Transverse colon (tissue), 4 donors: ENCODE data around the gene AP2S1. TPM values are rescaled to one million over a fixed set of nuclear protein-coding genes. Genes with fewer than 3 reads are reported as not detected.

Experiments
- DNase-seq: peaks from one replicate; pipeline ENCODE4 v3.0.0-alpha.2; 2019
- H3K27ac ChIP-seq, 4 donors: fragments of 200-600 bp; sonication (generic); 2 replicates each; pipeline ENCODE4 v1.5.1; 2016 to 2018; ENCODE audit warnings: inconsistent platforms in 4 of 4
- H3K27me3 ChIP-seq: fragments of 200-600 bp; sonication (generic); 2 replicates; pipeline ENCODE4 v1.5.1; 2017; ENCODE audit warnings: inconsistent platforms
- H3K36me3 ChIP-seq, 4 donors: fragments of 200-600 bp; sonication (generic); 2 replicates each; pipeline ENCODE4 v1.5.1; 2017 to 2019; ENCODE audit warnings: inconsistent platforms in 4 of 4
- H3K4me1 ChIP-seq, 4 donors: fragments of 200-600 bp; sonication (generic); 2 replicates each; pipeline ENCODE4 v1.5.1; 2017 to 2020; ENCODE audit warnings: inconsistent platforms in 4 of 4
- H3K4me3 ChIP-seq, 4 donors: fragments of 200-600 bp; sonication (generic); 1 replicate in 1 of 4; 2 replicates in 3 of 4; pipeline versions ENCODE4 v1.5.1 to v1.6.1; 2017 to 2019; ENCODE audit warnings: inconsistent platforms in 4 of 4
- H3K9me3 ChIP-seq, 2 donors: fragments of 200-600 bp; sonication (generic); 2 replicates each; pipeline ENCODE4 v1.5.1; 2017 to 2019; ENCODE audit warnings: inconsistent platforms in 2 of 2
- EP300 ChIP-seq: sonication (generic); formaldehyde crosslinking; IDR thresholded peaks from one replicate; pipeline ENCODE4 v1.6.1; 2017; ENCODE audit warnings: antibody characterized with exemption, low read depth
- POLR2A ChIP-seq: fragments of 450-650 bp; IDR thresholded peaks from one replicate; pipeline ENCODE4 v1.6.1; 2016; ENCODE audit warnings: antibody characterized with exemption, mild to moderate bottlenecking, moderate library complexity
- POLR2AphosphoS5 ChIP-seq, 3 donors: sonication (generic); formaldehyde crosslinking; IDR thresholded peaks; one replicate each; pipeline ENCODE4 v1.6.1; 2016; ENCODE audit warnings: antibody characterized with exemption in 3 of 3
- WGBS, 2 donors: methylation state at CpG; one replicate each; pipeline ENCODE4 v1.1.5; 2018; ENCODE audit warnings: low coverage in 1 of 2; 5-methylcytosine and 5-hydroxymethylcytosine counted together
- in situ Hi-C, 4 donors: fragments of 200-750 bp; cut with MboI; loops; one replicate each; pipeline versions ENCODE4 v1.15.0 to v1.15.1; 2017; ENCODE audit warnings: low sequenced_read_pairs in 3 of 4, low pct_ligation_motif_present in 1 of 4, low pct_unique_long_range_greater_than_20kb in 1 of 4
- intact Hi-C: fragments of 100-400 bp; cut with DNase I; formaldehyde crosslinking; loops from one replicate; pipeline ENCODE4 v1.15.1; 2023; ENCODE audit warnings: low total_unique reads
- total RNA-seq, 4 donors: library from RNA; depleted of rRNA; stranded (reverse); fragments of >200 nt; gene quantifications; one replicate each; pipeline ENCODE4 v1.1.0, GENCODE V29; 2016
- TF ChIP-seq, protein P1 (sequence below), 5 experiments: fragments of 200-600 bp in 3 of 5; fragments of 450-650 bp in 2 of 5; sonication (generic) in 3 of 5; IDR thresholded peaks; 1 replicate in 2 of 5; 2 replicates in 3 of 5; pipeline ENCODE4 v1.5.1; 2016 to 2017; ENCODE audit warnings: antibody characterized with exemption in 5 of 5, inconsistent platforms in 3 of 5, mild to moderate bottlenecking in 2 of 5, moderate library complexity in 1 of 5

Gene AP2S1
- total RNA-seq, 4 donors from 2014 or later, result 50.1 to 96.9 (median 61.2) TPM

- H3K27ac ChIP-seq, result no peak overlapping the region
- intact Hi-C loops, result no loop called here
- no peaks in the 10 kb centered on the region for H3K36me3 ChIP-seq
- TF ChIP-seq, protein P1, sequence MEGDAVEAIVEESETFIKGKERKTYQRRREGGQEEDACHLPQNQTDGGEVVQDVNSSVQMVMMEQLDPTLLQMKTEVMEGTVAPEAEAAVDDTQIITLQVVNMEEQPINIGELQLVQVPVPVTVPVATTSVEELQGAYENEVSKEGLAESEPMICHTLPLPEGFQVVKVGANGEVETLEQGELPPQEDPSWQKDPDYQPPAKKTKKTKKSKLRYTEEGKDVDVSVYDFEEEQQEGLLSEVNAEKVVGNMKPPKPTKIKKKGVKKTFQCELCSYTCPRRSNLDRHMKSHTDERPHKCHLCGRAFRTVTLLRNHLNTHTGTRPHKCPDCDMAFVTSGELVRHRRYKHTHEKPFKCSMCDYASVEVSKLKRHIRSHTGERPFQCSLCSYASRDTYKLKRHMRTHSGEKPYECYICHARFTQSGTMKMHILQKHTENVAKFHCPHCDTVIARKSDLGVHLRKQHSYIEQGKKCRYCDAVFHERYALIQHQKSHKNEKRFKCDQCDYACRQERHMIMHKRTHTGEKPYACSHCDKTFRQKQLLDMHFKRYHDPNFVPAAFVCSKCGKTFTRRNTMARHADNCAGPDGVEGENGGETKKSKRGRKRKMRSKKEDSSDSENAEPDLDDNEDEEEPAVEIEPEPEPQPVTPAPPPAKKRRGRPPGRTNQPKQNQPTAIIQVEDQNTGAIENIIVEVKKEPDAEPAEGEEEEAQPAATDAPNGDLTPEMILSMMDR (IDR thresholded peaks at IDR 0.05), result no peak
- TF ChIP-seq POLR2AphosphoS5 (IDR thresholded peaks at IDR 0.05), result no peak
- TF ChIP-seq POLR2A, result no peak
- no peak for TF ChIP-seq EP300
- H3K9me3 ChIP-seq, result no peaks in the 10 kb centered on the region
- in situ Hi-C loops, result no loop called here
- H3K4me1 ChIP-seq, result peaks cover 23 to 57% (median 39%) of the 10 kb centered on the region in 4 donors
- no peak overlapping the region for H3K4me3 ChIP-seq
- WGBS, 2 donors, result 87 to 89% methylated on average over 2 to 4 of the region's 4 CpGs
- no peak for DNase-seq
- H3K27me3 ChIP-seq, result no peaks in the 10 kb centered on the region
Observed at GRCh38 chr19:46868025-46868802, 17.6 kb upstream of the AP2S1 start.

GRCh38 chr19:46867170-46867569 is 16.5 kb upstream of the AP2S1 start:
- in situ Hi-C loops, result no loop called here
- Histone ChIP-seq H3K4me3 (no peak overlapping the region), H3K4me1 (peaks cover 30 to 68% (median 49%) of the 10 kb centered on the region in 4 donors), H3K27me3 (no peaks in the 10 kb centered on the region), H3K36me3 (no peaks in the 10 kb centered on the region), H3K27ac (peak overlapping the region in 3 of 4 donors; percentile 2 to 37 (median 25)), H3K9me3 (no peaks in the 10 kb centered on the region)
- no peak for DNase-seq
- intact Hi-C loops, result no loop called here
- TF ChIP-seq POLR2A (no peak), EP300 (no peak), POLR2AphosphoS5 (IDR thresholded peaks at IDR 0.05) (no peak)
- TF ChIP-seq, protein P1 (IDR thresholded peaks at IDR 0.05), result no peak
- WGBS, 2 donors, result 35 to 40% methylated on average over 3 of the region's 3 CpGs

DNA sequence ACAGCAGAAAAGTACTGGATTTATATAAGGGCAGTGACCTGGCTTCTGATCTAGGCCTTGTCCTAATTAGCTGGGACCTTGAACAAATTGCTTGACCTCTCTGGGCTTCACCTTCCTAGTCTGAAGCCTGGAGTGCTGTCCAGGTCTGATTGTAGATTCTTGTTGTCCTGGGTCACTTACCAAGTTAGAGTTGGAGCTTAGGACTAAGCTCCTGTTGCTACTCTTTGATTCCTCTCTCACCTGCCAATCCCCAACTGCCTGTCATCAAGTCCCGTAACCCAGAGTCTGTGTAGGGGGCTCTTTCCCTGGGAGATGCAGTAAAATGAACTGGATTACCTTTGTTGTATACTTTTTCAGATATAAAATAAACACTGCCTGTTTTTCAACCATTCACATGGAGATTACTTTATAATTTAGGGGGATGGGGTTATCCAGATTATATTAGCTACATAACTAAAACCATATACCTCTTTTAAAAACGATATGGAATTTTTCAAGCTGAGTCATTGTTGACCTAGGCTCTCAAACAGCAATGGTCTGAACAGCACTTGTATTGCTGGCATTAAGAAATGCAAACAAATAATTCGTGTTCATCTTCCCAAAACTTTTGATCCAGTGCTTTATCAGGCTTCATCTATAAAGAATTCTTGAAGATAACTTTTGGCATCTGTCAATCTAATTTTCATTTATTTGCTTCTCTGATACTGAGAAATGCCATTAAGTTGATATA is 15.9 kb upstream of the AP2S1 start:
- no peaks in the 10 kb centered on the region for H3K27me3 ChIP-seq
- in situ Hi-C loops (no loop called here), intact Hi-C loops (no loop called here)
- H3K4me3 ChIP-seq, result no peak overlapping the region
- TF ChIP-seq EP300 (no peak), POLR2A (no peak), POLR2AphosphoS5 (IDR thresholded peaks at IDR 0.05) (no peak)
- TF ChIP-seq, protein P1 (IDR thresholded peaks at IDR 0.05), result no peak
- H3K27ac ChIP-seq, result peak overlapping the region; percentile 2 to 37 (median 31)
- WGBS, 2 donors, result 13 to 34% methylated on average over 3 of the region's 3 CpGs
- H3K9me3 ChIP-seq, result no peaks in the 10 kb centered on the region
- no peak for DNase-seq
- H3K4me1 ChIP-seq, result peaks cover 30 to 74% (median 54%) of the 10 kb centered on the region in 4 donors
- no peaks in the 10 kb centered on the region for H3K36me3 ChIP-seq
